Rectal smooth muscle tissue (tissue), 1 donor: Measurements from ENCODE around the gene DCUN1D1.

ENCODE experiments used
- H3K27ac ChIP-seq: one replicate; pipeline ENCODE4 v1.7.0; 2013; ENCODE audit warnings: low read depth, low read length, inconsistent platforms
- H3K27me3 ChIP-seq: one replicate; pipeline ENCODE4 v1.7.0; 2013; ENCODE audit warnings: low read length; ENCODE audit not compliant: control insufficient read depth, insufficient read depth
- H3K36me3 ChIP-seq: one replicate; pipeline ENCODE4 v1.7.0; 2013; ENCODE audit warnings: low read length; ENCODE audit not compliant: control insufficient read depth, insufficient read depth
- H3K4me1 ChIP-seq: one replicate; pipeline ENCODE4 v1.7.0; 2013; ENCODE audit warnings: low read length; ENCODE audit not compliant: control insufficient read depth, insufficient read depth
- H3K4me3 ChIP-seq: one replicate; pipeline ENCODE4 v1.7.0; 2013; ENCODE audit warnings: low read length
- H3K9ac ChIP-seq: one replicate; pipeline ENCODE4 v1.7.0; 2013; ENCODE audit warnings: low read length

DCUN1D1 gene

DNA sequence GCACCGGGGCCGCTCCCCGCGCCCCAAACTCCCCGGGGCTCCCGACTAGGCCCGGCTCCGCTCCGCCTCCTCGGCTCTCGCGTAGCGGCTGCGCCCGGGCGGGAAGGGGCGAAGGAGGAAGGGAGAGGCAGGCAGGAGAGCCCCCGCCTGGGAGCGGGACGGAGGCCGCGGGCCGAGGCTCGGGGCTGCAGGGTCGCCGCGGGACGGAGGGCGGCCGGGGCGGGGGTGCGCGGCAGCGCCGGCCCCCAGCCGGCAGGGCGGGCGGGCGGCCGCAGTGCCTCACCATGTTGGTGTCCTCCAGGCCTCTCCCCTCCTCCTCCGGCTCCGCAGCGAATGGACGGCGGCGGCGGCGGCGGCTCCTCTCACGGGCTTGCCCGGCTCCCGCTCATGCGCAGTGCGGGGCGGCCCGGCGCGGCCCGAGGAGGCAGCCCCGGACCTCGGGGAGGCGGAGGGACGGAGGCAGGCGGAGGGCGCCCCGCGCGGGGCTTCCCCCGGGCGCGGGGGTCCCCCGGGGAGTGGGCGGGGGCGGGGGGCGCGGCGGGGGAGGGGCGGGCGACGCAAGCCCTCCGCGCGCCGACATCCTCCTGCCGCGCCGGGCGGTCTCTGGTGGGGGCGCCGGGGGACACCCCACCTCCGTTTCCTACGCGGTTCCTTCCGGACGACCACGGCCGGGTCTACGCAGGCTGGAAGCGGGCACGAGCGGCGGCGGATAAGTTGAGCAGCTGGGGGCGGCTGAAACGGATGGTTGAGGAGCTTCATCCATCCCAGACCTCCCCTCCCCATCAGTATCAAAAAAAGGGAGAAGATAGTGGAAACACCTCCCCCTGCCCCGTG lies at the start of gene DCUN1D1:
Gene DCUN1D1 (minus strand): TSS at position 335 of the 834 bp plus-strand sequence. CDS start 49 bp downstream, at position 286.
- Histone ChIP-seq H3K36me3 (no peaks in the 10 kb centered on the region), H3K4me3 (peak within 1 kb of the TSS; percentile 65), H3K9ac (peak within 1 kb of the TSS; percentile 73), H3K4me1 (peaks cover 11% of the 10 kb centered on the region), H3K27me3 (no peaks in the 10 kb centered on the region), H3K27ac (peak within 1 kb of the TSS; percentile 74)

DNA sequence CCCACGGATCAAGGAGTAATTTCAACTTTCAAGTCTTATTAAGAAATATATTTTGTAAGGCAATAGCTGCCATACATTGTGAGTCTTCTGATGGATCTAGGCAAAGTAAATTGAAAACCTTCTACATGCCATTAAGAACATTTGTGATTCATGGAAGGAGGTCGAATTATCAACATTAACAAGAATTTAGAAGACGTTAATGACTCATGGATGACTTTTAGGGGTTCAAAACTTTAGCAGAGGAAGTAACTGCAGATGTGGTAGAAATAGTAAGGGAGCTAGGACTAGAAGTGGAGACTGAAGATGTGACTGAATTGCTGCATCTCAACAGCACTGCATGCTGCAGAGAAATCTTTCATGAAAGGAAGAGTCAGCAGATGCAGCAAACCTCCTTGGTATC lies 48.1 kb upstream of the DCUN1D1 start:
- peaks cover 2% of the 10 kb centered on the region for H3K36me3 ChIP-seq

DNA sequence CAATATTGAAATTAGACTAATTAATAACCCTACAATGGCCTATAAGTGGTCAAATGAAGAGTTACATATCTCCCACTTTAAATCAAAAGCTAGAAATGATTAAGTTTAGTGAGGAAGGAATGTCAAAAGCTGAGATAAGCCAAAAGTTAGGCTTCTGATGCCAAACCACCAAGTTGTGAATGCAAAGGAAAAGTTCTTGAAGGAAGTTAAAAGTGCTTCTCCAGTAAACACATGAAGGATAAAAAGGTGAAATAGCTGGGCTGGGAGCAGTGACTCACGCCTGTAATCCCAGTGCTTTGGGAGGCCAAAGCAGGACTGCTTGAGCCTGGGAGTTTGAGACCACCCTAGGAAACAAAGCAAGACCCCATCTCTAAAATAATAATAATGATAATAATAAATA lies 46.9 kb upstream of the DCUN1D1 start:
- Histone ChIP-seq H3K4me3 (no peak overlapping the region), H3K27me3 (no peaks in the 10 kb centered on the region), H3K9ac (no peak overlapping the region), H3K36me3 (peaks cover 2% of the 10 kb centered on the region), H3K27ac (no peak overlapping the region), H3K4me1 (no peaks in the 10 kb centered on the region)

More for the DNA sequence above, 48.1 kb upstream of the DCUN1D1 start:
- H3K27me3 ChIP-seq, result no peaks in the 10 kb centered on the region
- H3K4me3 ChIP-seq, result no peak overlapping the region
- no peak overlapping the region for H3K9ac ChIP-seq
- no peak overlapping the region for H3K27ac ChIP-seq
- no peaks in the 10 kb centered on the region for H3K4me1 ChIP-seq

DNA sequence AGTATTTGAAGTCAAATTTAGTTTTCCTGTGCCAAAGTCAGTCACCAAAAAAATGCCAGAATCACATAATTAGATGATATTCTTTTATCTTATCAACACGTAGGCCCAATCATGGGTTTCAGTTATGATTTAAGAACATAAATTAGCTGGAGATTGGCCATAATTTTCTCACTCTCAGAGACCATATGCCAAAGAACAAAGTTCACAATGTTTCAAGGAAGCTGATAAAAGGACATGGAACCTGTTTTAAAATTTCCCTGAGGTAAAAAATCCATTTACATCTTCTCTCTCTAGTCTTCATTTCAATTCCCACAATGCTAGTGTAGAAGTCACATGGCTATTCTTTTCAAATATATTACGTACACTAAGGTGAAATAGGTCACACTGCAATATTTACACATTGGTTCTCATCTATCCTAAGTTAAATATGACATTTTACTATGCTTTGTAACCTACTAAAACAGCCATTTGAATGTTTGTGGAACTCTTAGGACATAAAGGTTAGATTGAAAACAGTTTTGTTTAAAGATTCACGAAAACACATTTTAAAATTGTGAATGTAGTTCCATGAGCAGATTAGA lies 42.7 kb upstream of the DCUN1D1 start:
- Histone ChIP-seq H3K36me3 (peaks cover 3% of the 10 kb centered on the region), H3K27ac (no peak overlapping the region), H3K4me1 (no peaks in the 10 kb centered on the region), H3K9ac (no peak overlapping the region), H3K27me3 (no peaks in the 10 kb centered on the region), H3K4me3 (no peak overlapping the region)

DNA sequence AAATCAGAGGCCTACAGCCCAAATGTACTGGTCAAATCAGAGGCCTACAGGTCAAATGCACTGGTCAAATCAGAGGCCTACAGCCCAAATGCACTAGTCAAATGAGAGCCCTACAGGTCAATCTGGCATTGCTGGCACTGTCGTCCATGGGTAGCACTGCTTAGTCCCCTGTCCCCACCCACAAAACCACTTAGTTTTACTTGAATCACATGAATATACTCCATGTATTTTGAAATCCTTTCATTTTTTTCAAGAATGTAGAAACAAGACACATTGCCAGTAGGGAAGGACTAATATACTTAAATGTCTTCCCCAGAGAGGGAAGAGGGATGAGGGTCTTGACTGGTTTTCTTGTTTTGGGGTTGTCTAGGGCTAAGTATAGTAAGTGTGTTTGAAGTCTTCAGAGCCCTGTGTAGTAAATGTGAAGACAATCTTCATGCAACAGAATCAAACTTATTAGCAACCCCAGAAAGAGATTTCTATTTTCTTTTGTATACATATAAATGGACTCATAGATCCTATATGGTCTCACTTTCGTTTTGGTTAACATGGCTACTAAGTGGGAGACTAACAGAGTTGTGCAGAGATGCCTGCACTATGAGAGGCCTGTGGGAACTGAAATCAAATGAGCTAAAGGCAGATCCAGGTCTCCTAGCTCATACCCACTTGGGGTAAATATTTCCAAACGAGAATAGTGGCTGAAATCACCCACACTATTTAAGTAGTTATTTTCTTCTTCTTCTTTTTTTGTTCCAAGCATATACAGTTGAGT lies 38.3 kb upstream of the DCUN1D1 start:
- Histone ChIP-seq H3K36me3 (peaks cover 5% of the 10 kb centered on the region), H3K27ac (no peak overlapping the region)

DNA sequence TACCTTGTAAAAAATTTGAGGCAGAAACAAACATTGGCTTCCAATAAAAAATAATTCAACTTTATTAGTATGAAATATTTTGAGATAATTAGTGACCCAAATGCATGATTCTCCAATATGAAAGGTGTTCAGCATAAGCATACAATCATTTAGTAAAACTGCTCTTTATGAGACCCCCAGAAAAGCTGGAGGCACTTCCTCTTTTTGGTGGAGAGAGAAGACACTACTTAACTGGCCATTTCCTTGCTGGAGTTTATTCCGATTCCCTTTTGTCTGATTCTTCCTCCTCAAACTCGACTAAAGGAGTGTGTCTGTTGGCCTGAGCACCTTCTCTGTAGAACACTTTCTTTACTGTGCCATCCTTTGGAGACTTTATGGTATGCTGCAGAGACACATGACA lies 34.8 kb upstream of the DCUN1D1 start:
- H3K9ac ChIP-seq, result no peak overlapping the region
- peaks cover 5% of the 10 kb centered on the region for H3K36me3 ChIP-seq
- no peak overlapping the region for H3K27ac ChIP-seq
- no peak overlapping the region for H3K4me3 ChIP-seq
- H3K4me1 ChIP-seq, result no peaks in the 10 kb centered on the region
- H3K27me3 ChIP-seq, result no peaks in the 10 kb centered on the region

More for the DNA sequence above, 38.3 kb upstream of the DCUN1D1 start:
- H3K4me3 ChIP-seq, result no peak overlapping the region
- H3K9ac ChIP-seq, result no peak overlapping the region
- H3K4me1 ChIP-seq, result no peaks in the 10 kb centered on the region
- no peaks in the 10 kb centered on the region for H3K27me3 ChIP-seq

DNA sequence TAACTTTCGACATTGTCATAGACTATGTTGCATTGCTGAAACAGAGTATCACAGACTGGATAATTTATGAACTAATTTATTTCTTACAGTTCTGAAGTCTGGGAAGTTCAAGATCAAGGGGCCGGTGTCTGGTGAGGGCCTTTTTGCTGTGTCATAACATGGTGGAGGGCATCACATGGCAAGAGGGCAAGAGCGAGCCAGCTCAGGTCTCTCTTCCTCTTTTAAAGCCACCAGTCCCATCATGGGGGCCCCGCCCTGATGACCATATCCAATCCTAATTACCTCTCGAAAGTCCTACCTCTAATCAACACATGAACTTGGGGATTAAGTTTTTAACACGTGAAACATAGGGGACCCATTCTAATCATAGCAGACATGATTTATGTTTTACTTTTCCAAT lies 33.5 kb upstream of the DCUN1D1 start:
- H3K4me3 ChIP-seq, result no peak overlapping the region
- no peaks in the 10 kb centered on the region for H3K27me3 ChIP-seq
- H3K4me1 ChIP-seq, result no peaks in the 10 kb centered on the region
- H3K36me3 ChIP-seq, result peaks cover 2% of the 10 kb centered on the region
- H3K9ac ChIP-seq, result no peak overlapping the region
- H3K27ac ChIP-seq, result no peak overlapping the region

DNA sequence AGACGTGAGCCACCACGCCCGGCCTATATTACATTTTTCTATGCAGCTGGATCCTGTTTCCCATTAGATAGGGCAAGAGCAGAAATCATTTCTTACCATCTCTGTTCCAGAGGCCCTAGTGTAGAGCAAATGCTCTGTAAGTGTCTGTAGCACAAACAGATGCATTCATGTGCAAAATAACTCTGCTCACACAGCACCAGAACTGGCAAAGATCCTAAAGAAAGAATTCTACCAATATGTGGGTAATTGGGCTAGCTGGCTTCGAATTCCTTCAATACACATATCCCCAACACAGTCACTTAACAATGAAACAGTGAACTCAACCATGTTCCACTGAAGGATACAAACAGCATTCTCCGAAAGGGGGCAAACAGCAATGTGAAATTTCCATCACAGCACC lies 32.7 kb upstream of the DCUN1D1 start:
- Histone ChIP-seq H3K27ac (no peak overlapping the region), H3K9ac (no peak overlapping the region), H3K36me3 (peaks cover 2% of the 10 kb centered on the region), H3K27me3 (no peaks in the 10 kb centered on the region), H3K4me3 (no peak overlapping the region), H3K4me1 (no peaks in the 10 kb centered on the region)

DNA sequence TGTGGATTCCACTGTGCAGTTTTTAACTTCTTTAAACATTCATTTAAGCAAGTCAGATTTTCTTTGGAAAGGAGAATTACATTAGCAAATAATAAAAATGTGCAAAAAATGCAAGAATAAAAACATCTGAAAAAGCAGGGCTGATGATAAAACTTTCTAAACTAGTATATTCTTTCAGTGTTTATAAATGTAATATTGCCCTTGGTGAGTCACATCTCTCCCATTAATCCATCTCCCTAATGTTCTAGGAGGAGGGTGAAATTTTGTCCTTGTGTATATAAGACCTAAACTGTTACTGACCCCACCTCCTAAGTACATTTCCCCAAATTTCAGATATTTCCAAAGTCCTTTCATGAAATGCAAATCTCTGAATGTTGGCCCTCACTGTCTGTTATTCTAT lies 28.5 kb upstream of the DCUN1D1 start:
- Histone ChIP-seq H3K9ac (no peak overlapping the region), H3K36me3 (no peaks in the 10 kb centered on the region), H3K4me1 (no peaks in the 10 kb centered on the region), H3K4me3 (no peak overlapping the region), H3K27ac (no peak overlapping the region), H3K27me3 (no peaks in the 10 kb centered on the region)

DNA sequence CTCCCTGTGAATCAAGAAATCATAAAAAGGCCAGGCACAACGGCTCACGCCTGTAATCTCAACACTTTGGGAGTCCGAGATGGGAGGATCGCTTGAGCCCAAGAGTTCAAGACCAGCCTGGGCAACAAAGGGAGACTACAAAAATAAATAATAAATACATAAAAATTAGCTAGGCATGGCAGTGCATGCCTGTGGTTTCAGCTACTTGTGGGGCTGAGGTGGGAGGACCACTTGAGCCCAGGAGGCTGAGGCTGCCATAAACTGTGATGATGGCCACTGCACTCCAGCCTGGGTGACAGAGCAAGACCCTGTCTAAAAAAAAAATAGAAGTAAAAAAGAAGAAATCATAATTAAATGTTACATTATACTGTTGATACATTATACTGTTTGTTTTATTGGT lies 28.0 kb upstream of the DCUN1D1 start:
- H3K27me3 ChIP-seq, result no peaks in the 10 kb centered on the region
- no peaks in the 10 kb centered on the region for H3K36me3 ChIP-seq
- no peaks in the 10 kb centered on the region for H3K4me1 ChIP-seq
- H3K9ac ChIP-seq, result no peak overlapping the region
- H3K4me3 ChIP-seq, result no peak overlapping the region
- H3K27ac ChIP-seq, result no peak overlapping the region

DNA sequence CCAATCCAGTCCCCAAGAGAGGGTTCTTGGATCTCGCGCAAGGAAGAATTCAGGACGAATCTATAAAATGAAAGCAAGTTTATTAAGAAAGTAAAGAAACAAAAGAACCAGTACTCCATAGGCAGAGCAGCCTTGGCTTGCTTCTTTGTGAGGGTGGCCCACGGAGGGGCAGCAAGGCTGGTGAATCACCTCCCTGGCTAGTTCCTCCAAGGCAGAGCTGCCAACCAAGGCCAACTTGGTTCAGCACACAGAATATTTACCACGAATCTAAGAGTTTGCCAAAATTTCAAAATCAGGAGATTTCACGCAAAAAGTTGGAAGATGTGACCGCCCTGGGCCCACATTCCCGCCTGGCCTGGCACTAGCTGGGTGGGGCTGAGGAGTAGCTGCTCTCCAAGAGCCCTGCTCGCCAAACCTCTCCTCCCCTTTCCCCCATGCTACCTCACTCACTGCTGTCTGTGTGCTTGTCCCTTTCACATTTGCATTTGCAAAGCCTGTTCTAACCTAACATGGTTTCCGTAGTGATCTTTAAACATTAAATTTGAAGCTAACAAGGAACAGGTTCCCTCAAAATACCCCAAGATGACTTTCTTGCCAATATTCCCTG lies 26.2 kb upstream of the DCUN1D1 start:
- Histone ChIP-seq H3K4me3 (no peak overlapping the region), H3K36me3 (no peaks in the 10 kb centered on the region), H3K27ac (no peak overlapping the region), H3K4me1 (no peaks in the 10 kb centered on the region), H3K9ac (no peak overlapping the region), H3K27me3 (no peaks in the 10 kb centered on the region)

DNA sequence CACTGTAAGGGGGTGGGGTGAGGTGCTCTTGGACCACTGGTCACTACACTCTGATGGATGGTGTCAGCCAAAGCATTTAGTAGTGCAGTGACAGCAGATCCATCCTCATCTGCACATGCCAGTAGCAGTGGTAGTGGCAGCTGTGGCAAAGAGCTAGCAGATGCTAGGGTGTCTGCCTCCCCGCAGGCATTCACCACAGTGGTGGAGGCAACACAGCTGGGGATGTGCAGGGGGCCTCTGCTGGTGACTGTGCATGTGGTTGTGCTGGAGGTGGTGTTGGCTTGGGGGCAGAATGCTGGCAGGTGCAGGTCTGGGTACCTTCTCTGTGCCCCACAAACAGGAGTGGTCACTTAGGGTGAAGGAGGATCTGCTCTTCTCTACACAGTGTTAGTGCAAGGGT lies 19.4 kb upstream of the DCUN1D1 start:
- no peak overlapping the region for H3K27ac ChIP-seq
- H3K4me3 ChIP-seq, result no peak overlapping the region
- no peaks in the 10 kb centered on the region for H3K4me1 ChIP-seq
- no peak overlapping the region for H3K9ac ChIP-seq
- H3K27me3 ChIP-seq, result no peaks in the 10 kb centered on the region
- no peaks in the 10 kb centered on the region for H3K36me3 ChIP-seq
